ENCODE results near the gene ARHGEF4.

DNA sequence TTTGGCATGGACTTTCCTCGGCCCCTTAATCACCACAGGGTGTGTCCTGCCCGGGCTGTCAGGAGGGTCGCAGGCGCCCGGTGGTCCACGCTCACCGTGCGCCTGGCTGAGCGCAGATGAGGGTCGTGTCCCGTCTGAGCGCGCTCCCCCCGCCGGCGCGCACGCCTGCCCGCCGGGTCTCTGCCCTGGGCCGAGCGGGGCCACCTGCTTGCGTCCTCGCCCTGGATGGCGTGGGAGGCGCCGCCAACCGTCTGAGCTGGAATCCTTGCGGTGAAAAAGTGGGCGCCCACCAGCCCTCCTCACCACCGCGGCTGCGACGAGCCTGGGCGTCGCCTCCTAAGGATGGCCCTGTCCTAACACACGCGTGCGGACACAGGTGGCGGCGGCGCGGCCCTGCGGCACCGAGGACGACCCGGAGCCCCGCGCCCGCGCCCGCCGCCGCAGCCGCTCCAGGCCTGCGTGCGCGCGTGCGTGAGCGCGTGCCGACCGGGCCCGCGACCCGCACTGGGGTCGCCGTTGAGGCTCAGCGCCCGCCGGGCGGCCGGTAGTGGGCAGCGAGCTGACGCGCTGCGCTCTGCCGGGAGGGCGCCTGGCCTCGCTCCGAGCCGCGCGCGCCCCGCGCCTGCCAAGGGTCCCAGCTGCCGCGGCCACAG lies 126.6 kb downstream of the ARHGEF4 start:
- no peak; the same call in 1 of the 2 replicates for TF ChIP-seq MAX (CRISPR knock-in tag; IDR thresholded peaks at IDR 0.05)
- TF ChIP-seq CREM (CRISPR knock-in tag; IDR thresholded peaks at IDR 0.05): no peak
- TF ChIP-seq CTCF (IDR thresholded peaks at IDR 0.05): no peak
- TF ChIP-seq FOXJ3 (CRISPR knock-in tag; IDR thresholded peaks at IDR 0.05; ENCODE audit: borderline replicate concordance): no peak
- no peak for TF ChIP-seq SP1 (CRISPR knock-in tag; conservative IDR thresholded peaks at IDR 0.05)
- TF ChIP-seq TP53 (CRISPR knock-in tag; IDR thresholded peaks at IDR 0.05): no peak
